GM18858 (cell line): ENCODE results near the gene TCOF1.

Experiments
- ATAC-seq: cut with Tn5 transposase; IDR thresholded peaks from one replicate; pipeline ENCODE4 v1.9.1; 2021; ENCODE audit not compliant: unreplicated experiment

Gene TCOF1

GRCh38 chr5:150350524-150351344 is 6.8 kb upstream of the TCOF1 start:
- peak; percentile 84 for ATAC-seq

GRCh38 chr5:150352244-150353031 is 5.1 kb upstream of the TCOF1 start:
- ATAC-seq = no peak

- no peak for ATAC-seq
These were observed 4.3 kb upstream of the TCOF1 start for GRCh38 chr5:150353032-150353675.

- ATAC-seq = no peak
These were observed 1.7 kb upstream of the TCOF1 start for GRCh38 chr5:150355791-150356190.

- no peak for ATAC-seq
These were observed 762 bp upstream of the TCOF1 start for GRCh38 chr5:150356575-150357294.

GRCh38 chr5:150358261-150359095 is 981 bp downstream of the TCOF1 start:
- no peak for ATAC-seq

GRCh38 chr5:150361301-150361700 is 3.8 kb downstream of the TCOF1 start:
- ATAC-seq = peak; percentile 46

GRCh38 chr5:150363185-150363584 is 5.7 kb downstream of the TCOF1 start:
- ATAC-seq = no peak

GRCh38 chr5:150364004-150364403 is 6.5 kb downstream of the TCOF1 start:
- ATAC-seq = no peak

GRCh38 chr5:150368526-150368925 is 11.0 kb downstream of the TCOF1 start:
- no peak for ATAC-seq

- ATAC-seq = no peak
These were observed 15.1 kb downstream of the TCOF1 start for GRCh38 chr5:150372639-150373038.

- no peak for ATAC-seq
These were observed 17.2 kb downstream of the TCOF1 start for GRCh38 chr5:150374651-150375050.

- ATAC-seq = no peak
These were observed 19.6 kb downstream of the TCOF1 start for GRCh38 chr5:150376799-150377771.

GRCh38 chr5:150377964-150378694 is 20.6 kb downstream of the TCOF1 start:
- ATAC-seq = no peak

- ATAC-seq = no peak
These were observed 27.2 kb downstream of the TCOF1 start for GRCh38 chr5:150384701-150385100.

GRCh38 chr5:150386024-150386855 is 28.7 kb downstream of the TCOF1 start:
- ATAC-seq = no peak

GRCh38 chr5:150389531-150390266 is 32.2 kb downstream of the TCOF1 start:
- no peak for ATAC-seq
